Measurements from ENCODE around the gene SPOCK2.

DNA sequence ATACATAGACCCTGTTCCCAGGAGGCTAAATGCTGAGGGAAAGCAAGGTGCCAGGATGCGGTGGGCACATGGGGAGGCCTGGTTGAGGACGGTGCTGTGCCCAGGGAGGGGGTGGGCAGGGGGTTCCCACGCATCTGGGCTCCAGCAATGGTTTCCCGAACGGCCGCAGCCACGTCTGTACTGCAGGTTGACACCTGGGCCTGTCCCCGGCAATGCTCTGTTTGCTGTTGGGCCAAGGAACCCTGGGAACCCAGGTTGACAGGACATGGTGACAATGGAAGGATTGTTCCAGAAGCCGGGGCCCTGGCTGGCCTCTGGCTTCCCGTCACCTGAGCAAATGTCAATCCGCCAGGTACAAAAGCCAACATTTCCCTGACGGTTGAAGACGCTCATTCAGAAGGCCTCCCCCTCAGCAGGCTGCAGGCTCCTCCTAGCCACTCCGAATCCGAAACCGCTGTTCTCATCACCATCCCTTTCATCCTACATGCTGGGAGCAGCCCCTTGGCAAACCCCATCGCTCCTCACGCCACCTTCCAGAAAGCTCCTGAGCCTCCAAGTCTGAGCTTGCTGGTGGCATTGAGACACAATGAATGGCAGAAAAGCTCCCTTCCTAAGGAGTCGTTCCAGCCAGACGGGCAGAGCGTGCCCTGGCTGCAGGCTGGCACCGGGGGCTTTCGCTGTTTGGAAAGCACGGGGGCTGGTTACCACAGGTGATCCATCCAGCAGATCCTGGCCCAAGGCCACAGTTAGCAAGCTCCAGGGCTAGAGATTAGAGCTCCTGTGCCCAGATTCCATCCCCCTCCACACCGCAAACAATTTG is 31.2 kb downstream of the SPOCK2 start:
- TF ChIP-seq, protein P1, sequence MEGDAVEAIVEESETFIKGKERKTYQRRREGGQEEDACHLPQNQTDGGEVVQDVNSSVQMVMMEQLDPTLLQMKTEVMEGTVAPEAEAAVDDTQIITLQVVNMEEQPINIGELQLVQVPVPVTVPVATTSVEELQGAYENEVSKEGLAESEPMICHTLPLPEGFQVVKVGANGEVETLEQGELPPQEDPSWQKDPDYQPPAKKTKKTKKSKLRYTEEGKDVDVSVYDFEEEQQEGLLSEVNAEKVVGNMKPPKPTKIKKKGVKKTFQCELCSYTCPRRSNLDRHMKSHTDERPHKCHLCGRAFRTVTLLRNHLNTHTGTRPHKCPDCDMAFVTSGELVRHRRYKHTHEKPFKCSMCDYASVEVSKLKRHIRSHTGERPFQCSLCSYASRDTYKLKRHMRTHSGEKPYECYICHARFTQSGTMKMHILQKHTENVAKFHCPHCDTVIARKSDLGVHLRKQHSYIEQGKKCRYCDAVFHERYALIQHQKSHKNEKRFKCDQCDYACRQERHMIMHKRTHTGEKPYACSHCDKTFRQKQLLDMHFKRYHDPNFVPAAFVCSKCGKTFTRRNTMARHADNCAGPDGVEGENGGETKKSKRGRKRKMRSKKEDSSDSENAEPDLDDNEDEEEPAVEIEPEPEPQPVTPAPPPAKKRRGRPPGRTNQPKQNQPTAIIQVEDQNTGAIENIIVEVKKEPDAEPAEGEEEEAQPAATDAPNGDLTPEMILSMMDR (IDR thresholded peaks at IDR 0.05): no peak
- no peak for TF ChIP-seq POLR2A (IDR thresholded peaks at IDR 0.05)
